Central memory CD8-positive, alpha-beta T cell (primary cell): Measurements from ENCODE around the gene CAMK1D.

Experiments used
- ATAC-seq: fragments of 150-1000 bp; cut with Tn5 transposase; replicated peaks from 2 replicates; pipeline ENCODE4 v1.10.0; 2022; ENCODE audit warnings: mild to moderate bottlenecking, moderate FRiP score, moderate number of reproducible peaks; ENCODE audit not compliant: poor library complexity, severe bottlenecking; ENCODE audit errors: extremely low read depth
- DNase-seq, 2 donors: peaks; one replicate each; pipeline ENCODE4 v3.0.0; 2021; ENCODE audit warnings: low spot score in 2 of 2
- H3K27ac Mint-ChIP-seq: one replicate; pipeline ENCODE4 v1.8.0; 2022; ENCODE audit warnings: low read depth, mild to moderate bottlenecking, moderate library complexity, mixed read lengths
- H3K27me3 Mint-ChIP-seq: one replicate; pipeline ENCODE4 v1.8.0; 2022; ENCODE audit warnings: mixed read lengths
- H3K36me3 Mint-ChIP-seq: one replicate; pipeline ENCODE4 v1.8.0; 2022; ENCODE audit warnings: mild to moderate bottlenecking, moderate library complexity, mixed read lengths; ENCODE audit not compliant: insufficient read depth
- H3K4me1 Mint-ChIP-seq: one replicate; pipeline ENCODE4 v1.8.0; 2022; ENCODE audit warnings: mixed read lengths
- H3K4me3 Mint-ChIP-seq: one replicate; pipeline ENCODE4 v1.8.0; 2022; ENCODE audit warnings: mild to moderate bottlenecking, moderate library complexity, mixed read lengths
- H3K9me3 Mint-ChIP-seq: one replicate; pipeline ENCODE4 v1.8.0; 2022; ENCODE audit warnings: mixed read lengths

Gene CAMK1D

DNA sequence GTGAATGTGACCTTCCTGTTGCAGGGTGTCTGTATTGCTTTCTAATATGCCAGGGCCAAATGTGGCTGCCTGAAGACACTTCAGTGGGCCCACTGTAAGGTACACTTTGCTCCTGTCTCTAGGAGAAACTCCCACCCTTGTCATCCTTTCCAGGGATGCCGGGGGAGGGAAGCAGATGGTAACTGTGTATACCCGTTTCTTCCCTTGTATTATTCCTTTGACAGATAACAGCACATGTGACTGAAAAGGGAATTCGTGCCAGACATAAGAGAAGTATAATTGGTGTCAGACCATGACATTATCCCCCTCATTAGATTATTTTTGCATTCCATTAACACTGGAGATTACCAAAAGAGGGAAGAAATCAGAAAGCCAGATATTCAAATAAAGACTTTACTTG is 317.7 kb downstream of the CAMK1D start:
- H3K4me1 Mint-ChIP-seq = no peaks in the 10 kb centered on the region
- H3K27ac Mint-ChIP-seq = no peak overlapping the region
- ATAC-seq (no peak), DNase-seq (no peak)
- H3K36me3 Mint-ChIP-seq = peaks cover 1% of the 10 kb centered on the region
- H3K9me3 Mint-ChIP-seq = no peaks in the 10 kb centered on the region
- no peaks in the 10 kb centered on the region for H3K27me3 Mint-ChIP-seq
- no peak overlapping the region for H3K4me3 Mint-ChIP-seq

DNA sequence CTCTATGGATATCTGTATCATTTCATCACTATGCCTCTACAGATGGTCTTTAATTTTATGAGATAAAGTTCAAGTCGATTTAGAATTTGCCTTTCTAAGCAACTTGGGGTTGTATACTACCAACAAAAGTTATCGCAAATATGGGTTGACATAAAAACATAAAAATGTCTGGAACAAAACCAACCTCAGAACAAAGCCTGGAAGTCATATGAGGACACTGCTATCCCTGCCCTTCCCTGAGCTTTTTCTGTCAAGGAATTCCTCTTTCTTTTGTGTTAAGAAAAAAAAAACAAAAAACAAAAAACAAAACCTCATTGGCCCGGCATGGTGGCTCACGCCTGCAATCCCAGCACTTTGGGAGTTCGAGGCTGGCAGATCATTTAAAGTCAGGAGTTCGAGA is 319.3 kb downstream of the CAMK1D start:
- H3K27me3 Mint-ChIP-seq = no peaks in the 10 kb centered on the region
- no peak for ATAC-seq
- H3K4me1 Mint-ChIP-seq = no peaks in the 10 kb centered on the region
- no peak for DNase-seq
- H3K27ac Mint-ChIP-seq = no peak overlapping the region
- H3K9me3 Mint-ChIP-seq = no peaks in the 10 kb centered on the region
- no peak overlapping the region for H3K4me3 Mint-ChIP-seq
- peaks cover 1% of the 10 kb centered on the region for H3K36me3 Mint-ChIP-seq

GRCh38 chr10:12670004-12670403 is 320.7 kb downstream of the CAMK1D start:
- Mint-ChIP-seq H3K4me1 (no peaks in the 10 kb centered on the region), H3K4me3 (no peak overlapping the region), H3K36me3 (no peaks in the 10 kb centered on the region), H3K9me3 (no peaks in the 10 kb centered on the region), H3K27ac (no peak overlapping the region), H3K27me3 (no peaks in the 10 kb centered on the region)
- DNase-seq (no peak), ATAC-seq (no peak)

DNA sequence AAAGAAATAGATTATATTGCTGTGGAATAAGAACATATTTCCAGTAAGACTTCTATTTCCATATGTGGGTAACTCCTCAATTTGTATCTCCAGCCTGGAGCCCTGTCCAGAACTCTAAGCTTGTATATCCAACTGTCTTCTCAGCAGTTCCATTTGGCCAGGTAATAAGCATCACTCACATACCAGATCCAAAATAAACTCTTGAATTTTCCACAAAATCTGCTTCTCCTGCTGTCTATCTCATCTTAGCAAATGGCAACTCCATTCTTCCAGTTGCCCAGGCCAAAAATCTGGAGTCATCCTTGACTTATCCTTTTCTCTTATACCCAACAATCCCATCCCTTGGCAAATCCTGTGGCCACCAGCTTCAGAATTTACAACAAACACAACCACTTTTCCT is 325.8 kb downstream of the CAMK1D start:
- peaks cover 6% of the 10 kb centered on the region for H3K36me3 Mint-ChIP-seq
- ATAC-seq (no peak), DNase-seq (no peak)
- H3K4me3 Mint-ChIP-seq = no peak overlapping the region
- no peaks in the 10 kb centered on the region for H3K27me3 Mint-ChIP-seq
- no peaks in the 10 kb centered on the region for H3K9me3 Mint-ChIP-seq
- H3K4me1 Mint-ChIP-seq = no peaks in the 10 kb centered on the region
- H3K27ac Mint-ChIP-seq = no peak overlapping the region

GRCh38 chr10:12679636-12680035 is 330.3 kb downstream of the CAMK1D start:
- no peak overlapping the region for H3K27ac Mint-ChIP-seq
- DNase-seq = no peak

DNA sequence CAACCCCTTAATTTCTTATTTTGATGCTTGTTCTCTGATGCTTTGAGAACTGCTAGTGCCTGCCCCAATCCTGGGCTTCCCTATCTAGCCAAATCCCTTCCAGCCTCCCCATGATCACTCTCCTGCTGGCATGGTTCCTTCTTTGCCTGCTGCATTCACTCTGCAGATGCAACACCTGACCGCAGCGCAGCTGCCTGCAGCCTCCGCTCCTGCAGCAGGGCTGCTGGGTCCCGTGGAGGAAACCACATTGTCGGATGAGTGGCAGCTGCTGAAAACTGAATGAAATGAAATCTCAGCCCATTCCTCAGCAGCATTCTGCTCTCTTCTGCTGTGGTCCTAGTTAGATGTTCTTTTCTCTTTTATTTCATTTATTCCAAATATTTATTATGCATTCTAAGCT is 331.9 kb downstream of the CAMK1D start:
- no peak for ATAC-seq
- DNase-seq = no peak
- Mint-ChIP-seq H3K27ac (peak overlapping the region; percentile 54), H3K9me3 (no peaks in the 10 kb centered on the region), H3K4me3 (peak overlapping the region; percentile 14), H3K36me3 (peaks cover 8% of the 10 kb centered on the region), H3K4me1 (peaks cover 9% of the 10 kb centered on the region), H3K27me3 (no peaks in the 10 kb centered on the region)

More at GRCh38 chr10:12679636-12680035, 330.3 kb downstream of the CAMK1D start:
- Mint-ChIP-seq H3K4me1 (peaks cover 9% of the 10 kb centered on the region), H3K4me3 (no peak overlapping the region), H3K9me3 (no peaks in the 10 kb centered on the region), H3K27me3 (no peaks in the 10 kb centered on the region), H3K36me3 (peaks cover 8% of the 10 kb centered on the region)
- no peak for ATAC-seq

GRCh38 chr10:12684784-12685183 is 335.4 kb downstream of the CAMK1D start:
- Mint-ChIP-seq H3K4me1 (peaks cover 10% of the 10 kb centered on the region), H3K27me3 (no peaks in the 10 kb centered on the region), H3K36me3 (peaks cover 5% of the 10 kb centered on the region), H3K9me3 (no peaks in the 10 kb centered on the region), H3K4me3 (no peak overlapping the region), H3K27ac (no peak overlapping the region)
- no peak for DNase-seq
- no peak for ATAC-seq

DNA sequence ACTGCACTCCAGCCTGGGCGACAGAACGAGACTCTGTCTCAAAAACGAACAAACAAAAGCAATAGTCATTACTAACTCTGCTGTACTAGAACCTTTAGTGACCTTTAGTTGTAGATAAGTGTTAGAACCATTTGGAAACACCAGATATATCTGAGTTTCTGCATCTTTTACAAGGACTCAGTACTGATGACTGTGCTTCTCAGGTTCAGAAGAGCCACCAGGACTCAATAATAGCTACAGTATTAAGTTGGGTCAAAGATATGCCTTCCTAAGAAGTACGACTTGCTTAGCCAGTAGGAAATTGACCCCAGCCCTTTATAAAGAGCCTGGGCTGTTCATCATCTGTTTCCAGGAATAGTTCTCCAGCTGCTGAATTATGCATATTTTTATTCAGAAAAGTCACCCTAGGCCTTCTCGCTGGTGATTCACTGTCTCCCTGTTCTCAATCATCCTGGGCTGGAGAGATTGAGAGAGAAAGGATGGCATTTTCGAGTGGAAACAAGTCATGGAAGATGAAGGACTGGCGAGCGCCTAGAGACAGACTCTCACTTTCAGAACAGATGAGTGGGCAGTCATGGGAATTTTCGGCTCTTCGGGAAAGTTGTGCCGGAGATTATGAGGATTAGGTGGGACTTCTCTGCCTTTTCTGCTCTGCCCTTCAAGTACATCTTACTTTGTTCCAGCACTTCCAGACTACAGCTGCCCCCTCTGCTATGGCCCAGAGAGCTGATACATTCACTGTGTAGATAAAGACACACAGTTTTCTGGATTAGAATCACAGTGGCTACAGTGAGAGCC is 336.1 kb downstream of the CAMK1D start:
- no peaks in the 10 kb centered on the region for H3K27me3 Mint-ChIP-seq
- ATAC-seq (no peak), DNase-seq (no peak)
- no peak overlapping the region for H3K4me3 Mint-ChIP-seq
- peaks cover 16% of the 10 kb centered on the region for H3K4me1 Mint-ChIP-seq
- no peak overlapping the region for H3K27ac Mint-ChIP-seq
- no peaks in the 10 kb centered on the region for H3K9me3 Mint-ChIP-seq
- peaks cover 1% of the 10 kb centered on the region for H3K36me3 Mint-ChIP-seq

DNA sequence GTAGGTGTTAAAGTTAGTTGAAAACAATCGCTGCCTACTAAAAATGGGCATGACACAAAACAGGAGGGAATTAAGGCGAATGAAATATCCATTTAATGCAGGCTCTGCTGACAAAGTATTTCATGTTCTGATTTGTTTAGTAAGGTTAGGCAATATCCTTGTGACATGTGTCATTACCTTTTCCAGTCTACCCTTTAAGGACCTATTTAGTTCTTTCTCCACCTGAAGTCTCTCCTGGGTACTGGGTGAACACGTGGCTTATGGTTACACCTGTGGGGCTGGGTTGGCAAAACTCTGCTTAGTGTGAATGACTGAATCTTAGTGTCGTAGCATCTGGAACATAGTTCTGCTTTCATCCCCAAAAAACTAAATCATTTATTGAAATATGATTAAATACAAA is 338.6 kb downstream of the CAMK1D start:
- Mint-ChIP-seq H3K4me3 (no peak overlapping the region), H3K27ac (no peak overlapping the region), H3K4me1 (peaks cover 12% of the 10 kb centered on the region), H3K27me3 (no peaks in the 10 kb centered on the region), H3K36me3 (peaks cover 1% of the 10 kb centered on the region), H3K9me3 (no peaks in the 10 kb centered on the region)
- DNase-seq = no peak
- ATAC-seq = no peak

- Mint-ChIP-seq H3K36me3 (no peaks in the 10 kb centered on the region), H3K9me3 (no peaks in the 10 kb centered on the region), H3K4me1 (peaks cover 12% of the 10 kb centered on the region), H3K4me3 (no peak overlapping the region), H3K27ac (no peak overlapping the region), H3K27me3 (no peaks in the 10 kb centered on the region)
- ATAC-seq (no peak), DNase-seq (no peak)
Observed at GRCh38 chr10:12689893-12690292, 340.5 kb downstream of the CAMK1D start.

DNA sequence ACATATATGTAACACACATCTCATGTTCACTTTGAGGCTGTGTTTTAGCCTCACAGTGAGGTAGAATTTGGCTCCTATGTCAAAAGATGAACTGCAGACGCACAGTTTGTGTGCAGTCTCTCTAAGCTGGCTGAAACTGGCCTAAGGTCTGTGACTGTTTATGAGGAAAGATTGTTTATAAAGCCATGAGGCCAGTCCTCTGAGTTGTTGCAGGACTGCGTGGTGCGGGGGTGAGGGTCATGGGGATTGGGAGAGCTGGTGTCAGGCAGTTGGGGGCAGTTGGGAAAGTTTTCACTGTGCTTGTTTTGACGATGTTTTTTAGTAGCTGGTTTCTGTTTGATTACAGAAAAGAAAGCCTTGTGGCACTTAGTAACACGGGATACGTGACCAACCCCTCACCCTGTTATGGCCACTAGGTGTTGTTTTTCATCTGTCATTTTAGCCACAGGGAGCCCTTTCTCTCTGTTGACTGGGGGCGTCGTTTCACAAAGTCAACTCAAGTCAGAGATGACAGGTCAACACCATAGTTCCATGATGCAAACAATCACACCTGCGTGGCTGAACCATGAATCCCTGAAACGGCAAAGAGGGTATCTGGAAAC is 341.3 kb downstream of the CAMK1D start:
- Mint-ChIP-seq H3K27me3 (no peaks in the 10 kb centered on the region), H3K4me1 (peaks cover 12% of the 10 kb centered on the region), H3K36me3 (no peaks in the 10 kb centered on the region), H3K4me3 (no peak overlapping the region), H3K9me3 (no peaks in the 10 kb centered on the region), H3K27ac (no peak overlapping the region)
- no peak for ATAC-seq
- DNase-seq = no peak

- Mint-ChIP-seq H3K4me3 (no peak overlapping the region), H3K27ac (no peak overlapping the region), H3K9me3 (no peaks in the 10 kb centered on the region), H3K4me1 (peaks cover 12% of the 10 kb centered on the region), H3K36me3 (no peaks in the 10 kb centered on the region), H3K27me3 (no peaks in the 10 kb centered on the region)
- no peak for ATAC-seq
- no peak for DNase-seq
Observed at GRCh38 chr10:12691596-12691995, 342.2 kb downstream of the CAMK1D start.

DNA sequence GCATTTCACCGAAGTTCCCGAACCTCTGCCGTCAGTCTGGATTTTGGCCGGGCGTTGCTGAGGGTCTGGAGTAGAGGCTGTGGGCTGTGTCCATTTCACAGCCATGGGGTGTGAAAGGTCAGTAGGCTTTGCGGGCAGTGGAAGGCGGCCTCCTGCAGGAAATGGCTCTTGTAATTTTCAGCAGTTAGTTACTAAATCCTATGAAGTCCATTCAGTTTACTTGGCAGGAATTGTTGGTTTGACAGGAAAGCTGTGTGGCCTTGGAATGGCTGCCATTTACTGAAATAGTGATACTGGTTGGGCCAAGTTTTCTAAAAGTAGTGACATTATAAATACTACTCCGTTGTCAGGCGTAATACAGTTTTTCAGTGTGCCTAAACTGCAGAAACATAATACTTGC is 348.4 kb downstream of the CAMK1D start:
- Mint-ChIP-seq H3K4me1 (peaks cover 6% of the 10 kb centered on the region), H3K27ac (no peak overlapping the region), H3K27me3 (no peaks in the 10 kb centered on the region), H3K4me3 (no peak overlapping the region), H3K9me3 (no peaks in the 10 kb centered on the region), H3K36me3 (peaks cover 2% of the 10 kb centered on the region)
- ATAC-seq (no peak), DNase-seq (no peak)
